ENCODE measurements around the gene GOT2.
"Not testable (repeated sequence)": the region's sequence is repeated elsewhere in the genome, so short reads cannot be mapped to it uniquely, and the experiment has no call there.

The GOT2 gene

DNA sequence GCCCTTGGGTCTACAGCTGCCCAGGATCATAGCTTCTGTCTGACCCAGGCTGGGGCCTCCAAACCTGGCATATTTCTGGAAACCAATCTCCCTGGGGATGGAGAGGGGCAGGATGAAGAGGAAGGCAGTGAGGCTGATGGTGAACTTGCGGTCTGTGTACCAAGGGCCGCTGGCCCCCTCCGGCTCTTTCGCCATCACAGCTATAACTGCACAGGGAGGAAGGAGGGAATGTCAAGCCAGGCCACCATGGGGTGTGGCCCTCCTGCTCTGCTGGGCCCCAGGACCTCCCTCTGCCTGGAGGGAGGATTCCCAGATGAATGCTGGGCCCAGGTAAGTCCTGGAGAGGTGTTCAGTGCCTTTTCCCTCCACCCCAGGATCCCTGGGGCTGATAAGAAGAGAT is 55.8 kb downstream of the GOT2 start:
- TF ChIP-seq, protein P1, sequence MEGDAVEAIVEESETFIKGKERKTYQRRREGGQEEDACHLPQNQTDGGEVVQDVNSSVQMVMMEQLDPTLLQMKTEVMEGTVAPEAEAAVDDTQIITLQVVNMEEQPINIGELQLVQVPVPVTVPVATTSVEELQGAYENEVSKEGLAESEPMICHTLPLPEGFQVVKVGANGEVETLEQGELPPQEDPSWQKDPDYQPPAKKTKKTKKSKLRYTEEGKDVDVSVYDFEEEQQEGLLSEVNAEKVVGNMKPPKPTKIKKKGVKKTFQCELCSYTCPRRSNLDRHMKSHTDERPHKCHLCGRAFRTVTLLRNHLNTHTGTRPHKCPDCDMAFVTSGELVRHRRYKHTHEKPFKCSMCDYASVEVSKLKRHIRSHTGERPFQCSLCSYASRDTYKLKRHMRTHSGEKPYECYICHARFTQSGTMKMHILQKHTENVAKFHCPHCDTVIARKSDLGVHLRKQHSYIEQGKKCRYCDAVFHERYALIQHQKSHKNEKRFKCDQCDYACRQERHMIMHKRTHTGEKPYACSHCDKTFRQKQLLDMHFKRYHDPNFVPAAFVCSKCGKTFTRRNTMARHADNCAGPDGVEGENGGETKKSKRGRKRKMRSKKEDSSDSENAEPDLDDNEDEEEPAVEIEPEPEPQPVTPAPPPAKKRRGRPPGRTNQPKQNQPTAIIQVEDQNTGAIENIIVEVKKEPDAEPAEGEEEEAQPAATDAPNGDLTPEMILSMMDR (IDR thresholded peaks at IDR 0.05; ENCODE audit: borderline replicate concordance, control extremely low read depth, extremely low read depth, insufficient read depth, missing control alignments): no peak
- in situ Hi-C loops (cut with MboI; ENCODE audit: low sequenced_read_pairs, unreplicated experiment): no loop called here

DNA sequence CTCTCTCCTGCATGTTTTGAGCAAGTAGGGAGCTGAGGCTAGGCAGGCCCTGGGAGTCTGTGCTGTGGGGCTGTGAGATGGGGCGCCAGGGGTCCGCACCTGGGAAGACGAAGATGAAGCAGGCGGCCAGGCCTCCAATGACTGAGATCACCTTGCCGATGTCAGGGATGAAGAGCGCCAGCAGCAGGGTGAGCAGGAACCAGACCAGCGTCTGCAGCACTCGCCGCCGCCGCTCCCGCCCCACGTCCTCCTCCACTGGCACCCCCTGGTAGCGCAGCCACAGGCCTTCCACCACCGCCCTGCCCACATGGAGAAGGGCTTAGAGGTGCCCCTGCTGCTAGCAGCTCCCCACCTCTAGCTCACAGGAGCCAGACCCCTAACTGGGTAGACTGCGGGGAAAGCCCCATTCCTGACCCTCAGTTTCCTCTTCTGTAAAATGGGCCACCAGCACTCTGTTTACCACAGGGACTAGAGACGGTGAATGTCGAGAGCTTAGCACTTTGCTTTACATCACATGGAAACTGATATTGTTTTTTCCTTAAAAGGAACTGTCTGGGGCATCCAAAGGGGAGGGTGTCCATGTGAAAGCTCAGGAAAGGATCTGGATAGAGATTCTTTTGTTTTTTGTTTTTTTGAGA is 63.1 kb downstream of the GOT2 start:
- DNase-seq (ENCODE audit: low spot score): no peak
- in situ Hi-C loops (cut with MboI; ENCODE audit: low sequenced_read_pairs, unreplicated experiment): loop anchor here (25.0 kb wide), 1 partner anchor 334 kb away; no protein-coding TSS in a partner anchor
- TF ChIP-seq, protein P1 (IDR thresholded peaks at IDR 0.05; ENCODE audit: borderline replicate concordance, control extremely low read depth, extremely low read depth, insufficient read depth, missing control alignments): no peak

More for the DNA sequence above, 55.8 kb downstream of the GOT2 start:
- no peak for DNase-seq (ENCODE audit: low spot score)

- no peak for DNase-seq (ENCODE audit: low spot score)
Measured at GRCh38 chr16:58670177-58670576, 63.9 kb downstream of the GOT2 start.

GRCh38 chr16:58665200-58665599 is 68.9 kb downstream of the GOT2 start:
- DNase-seq (ENCODE audit: low spot score): no peak
- TF ChIP-seq, protein P1 (IDR thresholded peaks at IDR 0.05; ENCODE audit: borderline replicate concordance, control extremely low read depth, extremely low read depth, insufficient read depth, missing control alignments): no peak
- in situ Hi-C loops (cut with MboI; ENCODE audit: low sequenced_read_pairs, unreplicated experiment): loop anchor here (25.0 kb wide), 1 partner anchor 328 kb away; no protein-coding TSS in a partner anchor

More at GRCh38 chr16:58670177-58670576, 63.9 kb downstream of the GOT2 start:
- in situ Hi-C loops (cut with MboI; ENCODE audit: low sequenced_read_pairs, unreplicated experiment): loop anchor here (25.0 kb wide), 1 partner anchor 333 kb away; no protein-coding TSS in a partner anchor
- TF ChIP-seq, protein P1 (IDR thresholded peaks at IDR 0.05; ENCODE audit: borderline replicate concordance, control extremely low read depth, extremely low read depth, insufficient read depth, missing control alignments): no peak

DNA sequence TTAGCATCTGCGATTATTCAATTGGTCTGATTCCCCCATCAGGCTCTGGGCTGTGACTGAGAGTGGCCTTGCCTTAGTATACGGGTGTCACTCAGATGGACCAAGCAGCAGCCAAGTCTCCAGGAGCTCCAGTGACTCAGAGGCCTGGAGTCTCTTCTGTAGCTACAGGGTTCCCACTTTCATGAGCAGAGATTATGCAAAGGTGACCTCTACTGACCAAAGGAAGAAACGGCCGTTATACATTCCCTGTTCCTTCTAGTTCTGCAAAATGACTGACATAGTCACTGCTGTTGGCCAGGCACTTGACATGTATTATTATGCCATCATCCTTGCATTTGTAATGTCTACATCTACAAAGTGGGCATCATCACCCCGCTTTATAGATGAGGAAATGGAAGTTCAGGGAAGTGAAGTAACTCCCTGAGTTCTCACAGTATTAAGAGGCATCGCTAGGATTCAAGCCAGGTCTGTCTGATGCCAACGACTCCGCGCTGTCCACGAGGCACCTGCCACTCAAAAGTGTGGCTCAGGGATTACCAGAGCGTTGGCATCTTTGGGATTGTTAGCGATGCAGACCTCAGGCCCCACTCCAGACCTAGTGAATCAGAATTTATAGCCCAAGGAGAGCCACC is 72.8 kb downstream of the GOT2 start:
- DNase-seq (ENCODE audit: low spot score): peak; percentile 78
- in situ Hi-C loops (cut with MboI; ENCODE audit: low sequenced_read_pairs, unreplicated experiment): loop anchor here (25.0 kb wide), 1 partner anchor 324 kb away; no protein-coding TSS in a partner anchor
- TF ChIP-seq, protein P1 (IDR thresholded peaks at IDR 0.05; ENCODE audit: borderline replicate concordance, control extremely low read depth, extremely low read depth, insufficient read depth, missing control alignments): peak; percentile 52

DNA sequence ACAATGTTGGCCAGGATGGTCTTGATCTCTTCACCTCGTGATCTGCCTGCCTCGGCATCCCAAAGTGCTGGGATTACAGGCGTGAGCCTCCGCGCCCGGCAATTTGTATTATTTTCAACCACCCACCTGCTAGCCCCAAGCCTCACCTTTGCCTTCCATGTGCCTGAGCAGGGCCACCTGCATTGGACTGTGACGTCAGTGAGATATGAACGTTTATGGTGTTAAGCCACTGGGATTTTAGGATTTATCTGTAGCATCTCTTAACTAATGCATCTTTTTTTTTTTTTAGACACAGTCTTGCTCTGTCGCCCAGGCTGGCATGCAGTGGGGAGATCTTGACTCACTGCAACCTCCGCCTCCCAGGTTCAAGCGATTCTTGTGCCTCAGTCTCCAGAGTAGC is 74.2 kb downstream of the GOT2 start:
- in situ Hi-C loops (cut with MboI; ENCODE audit: low sequenced_read_pairs, unreplicated experiment): loop anchor here (10.0 to 25.0 kb wide), 2 partner anchors 145 to 323 kb away; partner anchors contain the start of gene SETD6
- not testable (repeated sequence) for DNase-seq (ENCODE audit: low spot score)

GRCh38 chr16:58658796-58659211 is 75.3 kb downstream of the GOT2 start:
- in situ Hi-C loops (cut with MboI; ENCODE audit: low sequenced_read_pairs, unreplicated experiment): loop anchor here (10.0 to 25.0 kb wide), 2 partner anchors 144 to 322 kb away; partner anchors contain the start of gene SETD6
- TF ChIP-seq, protein P1 (IDR thresholded peaks at IDR 0.05; ENCODE audit: borderline replicate concordance, control extremely low read depth, extremely low read depth, insufficient read depth, missing control alignments): no peak
- DNase-seq (ENCODE audit: low spot score): no peak

Measured in GM13976 (cell line).